GM21528 (cell line): ENCODE data around the gene SARS2.

Source experiments
- ATAC-seq: cut with Tn5 transposase; IDR thresholded peaks from one replicate; pipeline ENCODE4 v1.9.1; 2021; ENCODE audit warnings: mild to moderate bottlenecking, moderate library complexity; ENCODE audit not compliant: unreplicated experiment, low FRiP score

The SARS2 gene

DNA sequence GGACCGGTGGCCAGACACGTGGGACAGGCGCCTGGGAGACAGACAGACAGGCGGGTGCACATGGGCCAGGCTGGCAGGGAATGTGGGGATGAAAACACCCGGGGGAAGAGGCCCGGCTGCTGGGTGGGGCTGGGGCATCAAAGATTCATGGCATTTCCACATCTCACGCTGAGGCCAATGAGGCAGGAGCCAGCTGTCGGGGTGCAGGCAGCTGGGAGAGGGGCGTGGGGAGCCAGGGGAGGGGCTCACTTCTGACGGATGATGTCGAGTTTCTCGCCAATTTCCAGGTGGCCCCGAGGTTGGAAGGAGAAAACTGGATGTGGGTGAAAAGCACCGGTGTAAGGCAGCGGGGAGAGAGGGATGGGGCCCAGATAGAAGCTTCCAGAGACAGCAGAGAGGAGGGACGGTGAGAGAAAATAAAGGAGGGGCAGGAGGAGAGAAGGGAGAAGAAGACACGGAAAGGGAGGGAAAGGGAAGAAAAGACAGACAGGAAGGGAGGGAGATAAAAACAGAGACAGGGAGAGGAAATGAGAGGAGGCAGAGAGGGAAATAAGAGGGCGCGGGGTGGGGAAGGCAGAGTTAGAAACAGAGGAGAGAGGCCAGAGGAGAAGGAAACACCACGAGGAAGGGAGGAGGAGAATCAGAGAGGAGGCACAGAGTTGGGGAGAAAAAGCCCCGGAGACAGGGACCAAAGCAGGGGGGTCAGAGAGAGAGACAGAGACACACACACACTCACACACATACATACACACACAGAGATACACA is 10.5 kb downstream of the SARS2 start:
- ATAC-seq, result no peak

DNA sequence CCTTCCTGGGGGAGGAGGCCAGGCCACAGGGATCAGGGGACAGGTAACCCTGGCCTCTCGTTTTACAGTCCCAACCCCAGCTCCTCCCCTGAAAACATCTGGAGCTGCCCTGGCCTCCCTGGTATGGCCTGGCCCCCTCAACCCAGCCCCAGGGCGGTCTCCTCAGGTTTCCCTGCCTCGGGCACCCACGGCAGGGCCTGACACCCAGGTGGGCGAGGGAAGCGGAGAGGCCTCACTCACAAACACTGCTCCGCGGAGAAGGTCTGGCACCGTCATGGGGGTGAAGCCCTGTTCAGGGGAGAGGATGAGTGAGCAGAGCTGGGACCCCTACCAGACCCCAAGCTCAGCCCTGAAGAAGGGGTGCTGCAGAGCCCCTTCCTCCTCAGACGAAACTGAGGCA is 12.0 kb downstream of the SARS2 start:
- ATAC-seq, result no peak

DNA sequence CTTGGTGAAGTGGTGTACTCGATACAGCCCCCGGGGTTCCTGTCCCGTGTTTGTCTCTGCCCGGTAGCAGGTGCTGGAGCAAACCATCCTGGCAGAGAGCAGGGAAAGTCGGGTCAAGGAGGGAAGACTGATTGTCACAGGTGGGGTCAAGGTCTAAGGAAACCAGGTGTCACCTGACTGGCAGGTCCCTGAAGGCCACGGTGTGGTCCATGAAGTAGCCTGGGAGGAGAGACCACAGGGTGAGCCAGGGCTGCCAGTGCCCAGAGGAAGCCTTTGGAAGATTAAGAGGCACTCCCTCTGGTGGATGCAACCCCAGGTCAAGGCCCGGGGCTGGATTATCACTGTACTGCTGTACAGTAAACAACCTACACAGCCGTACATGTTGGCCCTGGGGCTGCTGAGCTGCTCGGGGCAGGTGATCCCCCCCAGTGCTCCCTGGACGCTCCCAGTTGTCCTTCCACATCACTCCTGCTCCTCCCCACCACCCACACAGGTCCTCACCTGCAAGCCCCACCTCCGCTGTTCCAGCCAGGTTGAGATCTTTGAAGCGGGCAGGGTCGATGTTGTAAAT is 12.6 kb downstream of the SARS2 start:
- ATAC-seq, result no peak

DNA sequence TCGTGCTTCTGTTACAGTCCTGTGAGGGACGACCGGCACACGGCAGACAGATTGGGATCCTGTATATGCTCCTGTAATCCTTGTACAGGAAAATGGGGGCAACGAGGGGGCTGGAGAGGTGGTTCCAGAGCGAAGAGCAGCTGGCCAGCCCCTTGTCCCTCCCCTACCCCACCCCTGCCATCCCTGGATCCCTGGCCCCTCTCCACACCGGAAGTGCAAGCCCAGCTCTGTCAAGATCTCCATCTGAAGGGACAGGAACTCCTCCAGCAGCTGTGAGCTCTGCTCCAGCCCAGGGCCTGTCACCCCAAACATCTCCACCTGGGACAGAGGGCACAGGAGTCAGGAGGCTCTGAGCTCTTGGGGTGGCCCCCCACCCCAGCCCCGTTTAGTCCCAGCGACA is 13.0 kb downstream of the SARS2 start:
- ATAC-seq, result no peak

DNA sequence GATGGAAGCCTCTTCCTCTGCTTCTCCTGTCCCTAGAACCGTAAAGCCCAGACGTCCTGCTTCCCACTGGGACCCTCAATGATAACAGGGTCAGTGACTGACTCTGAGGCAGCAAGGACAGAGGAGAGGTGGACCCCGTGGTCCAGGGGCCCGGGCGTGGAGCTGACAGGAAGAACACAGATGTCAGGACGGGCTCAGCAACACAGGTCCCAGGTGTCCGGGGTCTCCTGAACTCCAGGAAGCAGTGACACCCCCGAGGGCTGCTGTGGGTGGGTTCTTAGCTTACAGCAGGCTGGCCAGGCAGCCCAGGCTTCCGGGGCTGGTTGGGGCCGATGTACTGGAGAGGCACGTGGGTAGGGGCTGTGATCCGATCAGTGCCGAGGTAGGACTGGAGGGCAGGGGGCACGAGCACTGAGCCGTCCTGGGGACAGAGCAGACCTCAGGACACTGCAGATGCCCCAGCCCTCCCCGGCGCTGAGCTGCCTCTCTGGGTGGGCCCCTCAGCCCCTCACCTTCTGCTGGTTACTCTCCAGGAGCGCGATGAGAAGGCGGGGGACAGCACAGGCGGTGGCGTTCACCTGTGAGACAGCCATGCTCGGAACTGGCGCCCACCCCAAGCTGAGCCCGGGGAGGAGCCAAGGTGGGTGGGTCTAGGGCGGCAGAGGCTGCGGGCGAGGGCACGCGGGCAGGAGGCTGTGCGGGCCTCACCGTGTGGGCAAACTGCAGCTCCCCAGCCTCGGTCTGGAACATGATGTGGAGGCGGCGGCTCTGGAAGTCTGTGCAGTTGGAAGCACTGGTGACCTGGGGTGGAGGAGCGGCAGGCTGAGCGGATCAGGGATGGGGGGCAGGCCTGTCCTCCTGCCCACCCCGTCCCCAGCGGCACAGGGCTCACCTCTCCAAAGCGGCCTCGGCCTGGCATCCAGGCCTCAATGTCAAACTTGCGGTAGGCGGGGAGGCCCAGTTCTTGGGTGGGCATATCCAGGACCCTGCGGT is 14.9 kb downstream of the SARS2 start:
- no peak for ATAC-seq

DNA sequence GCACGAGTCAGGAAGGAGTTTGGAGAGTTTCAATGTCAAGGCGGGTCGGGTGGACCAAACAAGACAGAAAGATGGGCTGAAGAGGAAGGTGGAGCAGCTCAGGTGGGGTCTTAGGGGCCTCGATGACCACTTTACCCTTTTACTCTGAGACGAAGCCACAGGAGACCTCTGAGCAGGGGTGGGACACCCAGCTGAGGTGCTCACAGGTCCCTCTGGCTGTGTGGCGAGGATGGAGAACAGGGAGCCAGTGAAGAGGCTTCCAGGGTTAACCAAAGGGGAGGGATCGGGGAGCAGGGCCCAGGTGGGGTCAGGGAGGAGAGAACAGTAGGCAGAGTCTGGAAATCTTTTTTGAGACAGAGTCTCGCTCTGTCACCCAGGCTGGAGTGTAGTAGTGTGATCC is 16.6 kb downstream of the SARS2 start:
- no peak for ATAC-seq

DNA sequence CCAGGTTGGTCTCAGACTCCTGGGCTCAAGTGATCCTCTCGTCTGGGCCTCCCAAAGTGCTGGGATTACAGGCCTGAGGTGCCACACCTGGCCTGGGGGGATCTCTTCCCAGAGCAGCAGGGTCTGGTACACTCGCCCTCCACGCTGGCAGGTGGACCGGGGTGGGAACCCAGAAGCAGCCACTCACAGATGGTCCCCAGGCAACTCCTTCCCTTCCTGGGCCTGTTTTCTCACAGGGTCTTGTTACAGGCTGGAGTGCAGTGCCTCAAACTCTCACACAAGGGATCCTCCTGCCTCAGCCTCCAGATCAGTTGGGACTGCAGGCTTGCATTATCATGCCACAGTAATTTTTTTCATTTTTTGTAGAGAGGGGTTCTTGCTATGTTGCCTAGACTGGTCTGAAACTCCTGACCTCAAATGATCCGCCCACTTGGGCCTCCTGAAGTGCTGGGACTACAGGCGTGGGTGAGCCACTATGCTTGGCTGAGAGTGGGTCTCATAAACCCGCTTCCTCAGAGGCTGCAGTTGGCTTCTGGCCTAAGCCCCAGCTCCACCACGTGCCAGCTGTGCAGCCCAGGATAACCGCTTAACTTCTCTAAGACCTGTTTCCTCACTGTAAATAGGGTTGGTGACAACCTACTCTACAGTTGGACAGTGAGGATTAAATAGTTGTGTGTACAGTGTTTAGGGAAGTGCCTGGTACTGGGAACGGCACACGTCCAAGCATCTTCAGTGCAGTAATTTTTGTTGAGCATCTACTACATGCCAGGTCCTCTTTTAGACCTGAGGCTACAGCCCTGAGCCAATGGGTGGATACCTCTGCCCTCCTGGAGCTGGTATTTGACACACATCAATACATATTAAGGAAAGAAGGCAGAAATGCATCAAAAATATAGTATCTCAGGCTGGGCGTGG is 17.7 kb downstream of the SARS2 start:
- ATAC-seq, result no peak

DNA sequence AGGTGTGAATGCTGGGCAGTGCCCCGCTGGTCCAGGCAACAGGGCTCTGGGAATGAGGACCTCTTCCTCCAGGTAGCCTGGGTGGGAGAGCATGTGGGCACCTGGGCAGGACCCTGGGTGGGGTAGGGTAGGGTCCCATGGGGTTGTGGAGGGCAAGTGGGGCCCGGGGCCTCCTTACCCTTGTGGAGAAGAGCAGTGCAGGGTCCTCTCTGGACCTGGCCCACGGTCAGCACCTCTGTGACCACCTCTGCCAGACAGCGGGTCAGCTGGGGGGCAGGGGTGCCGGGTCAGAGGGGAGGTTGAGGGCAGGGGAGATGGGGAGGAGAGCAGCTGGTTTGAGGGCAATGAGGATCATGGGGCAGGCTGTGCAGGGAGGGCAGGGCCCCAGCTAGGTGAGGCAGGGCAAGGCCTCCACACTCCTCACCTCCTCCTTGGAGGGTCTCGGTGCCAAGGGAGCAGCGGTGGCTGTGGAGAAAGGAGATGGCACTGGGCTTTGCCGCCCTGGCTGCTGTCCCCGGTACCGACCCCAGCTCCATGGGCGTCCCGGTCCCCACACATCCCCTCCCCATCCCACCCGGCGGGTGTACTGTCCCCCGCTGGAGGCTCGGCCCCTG is 19.1 kb downstream of the SARS2 start:
- ATAC-seq, result no peak

DNA sequence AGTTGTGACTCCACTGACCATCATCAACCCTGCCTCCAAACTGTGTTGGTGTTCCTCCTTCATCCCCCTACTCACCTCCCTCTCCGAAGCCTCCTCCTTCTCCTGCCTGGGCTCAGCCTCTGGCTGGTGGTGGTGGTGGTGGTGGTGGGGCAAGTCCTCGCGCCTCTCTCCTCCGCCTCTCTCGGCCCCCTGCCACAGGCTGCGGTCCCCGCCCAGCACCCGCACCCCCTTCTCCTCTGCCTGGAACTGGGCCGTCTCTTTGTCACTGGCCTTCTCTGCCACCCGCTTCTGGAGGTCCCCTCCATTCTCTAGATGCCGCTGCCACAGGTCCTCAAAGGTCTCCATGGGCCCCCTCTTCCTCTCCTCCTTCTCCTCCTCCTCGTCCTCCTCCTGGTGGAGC is 20.1 kb downstream of the SARS2 start:
- no peak for ATAC-seq

- ATAC-seq, result no peak
Measured at GRCh38 chr19:38908911-38909310, 21.7 kb downstream of the SARS2 start.

DNA sequence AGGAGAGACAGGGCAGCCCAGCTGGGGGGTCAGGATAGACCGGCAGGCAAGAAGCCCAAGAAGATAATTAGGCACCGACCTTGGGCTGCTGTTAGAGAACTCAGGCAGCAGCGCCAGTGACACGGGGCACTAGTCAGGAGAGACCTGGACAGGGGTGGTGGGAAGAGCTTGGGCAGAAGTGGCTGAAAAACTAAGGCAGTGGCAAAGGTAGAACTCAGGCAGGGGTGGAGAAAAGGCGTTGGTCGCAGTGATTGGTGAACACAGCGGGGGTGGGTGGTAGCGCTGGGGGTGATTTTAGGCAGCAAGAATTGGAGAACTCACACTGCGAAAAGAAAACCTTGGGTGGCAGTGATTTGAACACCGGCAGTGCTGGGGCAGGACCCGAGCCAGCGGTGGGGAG is 22.9 kb downstream of the SARS2 start:
- no peak for ATAC-seq

DNA sequence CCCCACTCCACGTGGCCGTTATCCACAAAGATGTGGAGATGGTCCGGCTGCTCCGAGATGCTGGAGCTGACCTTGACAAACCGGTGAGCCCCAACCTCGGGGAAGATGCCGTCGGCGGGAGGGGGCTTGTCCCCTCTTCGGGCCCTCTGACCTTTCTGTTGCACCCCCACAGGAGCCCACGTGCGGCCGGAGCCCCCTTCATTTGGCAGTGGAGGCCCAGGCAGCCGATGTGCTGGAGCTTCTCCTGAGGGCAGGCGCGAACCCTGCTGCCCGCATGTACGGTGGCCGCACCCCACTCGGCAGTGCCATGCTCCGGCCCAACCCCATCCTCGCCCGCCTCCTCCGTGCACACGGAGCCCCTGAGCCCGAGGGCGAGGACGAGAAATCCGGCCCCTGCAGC is 23.3 kb downstream of the SARS2 start:
- no peak for ATAC-seq

DNA sequence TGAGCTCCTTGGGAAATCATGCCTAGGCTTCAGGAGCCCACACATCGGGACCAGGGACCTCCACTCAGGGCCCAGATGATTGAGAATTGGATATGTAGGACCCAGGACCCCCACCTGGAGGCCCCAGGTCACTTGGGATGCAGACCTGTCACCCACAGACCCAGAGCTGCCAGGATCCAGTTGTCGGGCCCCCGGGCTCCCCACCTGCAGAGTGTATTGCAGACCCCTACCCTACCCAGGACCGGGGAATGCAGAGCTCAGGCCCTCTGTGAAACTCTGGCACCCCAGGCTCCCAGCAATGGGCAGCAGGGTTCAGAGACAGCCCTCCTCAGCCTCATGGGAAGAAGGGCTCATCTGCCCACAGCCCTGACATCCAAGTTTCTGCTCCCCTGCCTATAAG is 24.9 kb downstream of the SARS2 start:
- ATAC-seq, result no peak

DNA sequence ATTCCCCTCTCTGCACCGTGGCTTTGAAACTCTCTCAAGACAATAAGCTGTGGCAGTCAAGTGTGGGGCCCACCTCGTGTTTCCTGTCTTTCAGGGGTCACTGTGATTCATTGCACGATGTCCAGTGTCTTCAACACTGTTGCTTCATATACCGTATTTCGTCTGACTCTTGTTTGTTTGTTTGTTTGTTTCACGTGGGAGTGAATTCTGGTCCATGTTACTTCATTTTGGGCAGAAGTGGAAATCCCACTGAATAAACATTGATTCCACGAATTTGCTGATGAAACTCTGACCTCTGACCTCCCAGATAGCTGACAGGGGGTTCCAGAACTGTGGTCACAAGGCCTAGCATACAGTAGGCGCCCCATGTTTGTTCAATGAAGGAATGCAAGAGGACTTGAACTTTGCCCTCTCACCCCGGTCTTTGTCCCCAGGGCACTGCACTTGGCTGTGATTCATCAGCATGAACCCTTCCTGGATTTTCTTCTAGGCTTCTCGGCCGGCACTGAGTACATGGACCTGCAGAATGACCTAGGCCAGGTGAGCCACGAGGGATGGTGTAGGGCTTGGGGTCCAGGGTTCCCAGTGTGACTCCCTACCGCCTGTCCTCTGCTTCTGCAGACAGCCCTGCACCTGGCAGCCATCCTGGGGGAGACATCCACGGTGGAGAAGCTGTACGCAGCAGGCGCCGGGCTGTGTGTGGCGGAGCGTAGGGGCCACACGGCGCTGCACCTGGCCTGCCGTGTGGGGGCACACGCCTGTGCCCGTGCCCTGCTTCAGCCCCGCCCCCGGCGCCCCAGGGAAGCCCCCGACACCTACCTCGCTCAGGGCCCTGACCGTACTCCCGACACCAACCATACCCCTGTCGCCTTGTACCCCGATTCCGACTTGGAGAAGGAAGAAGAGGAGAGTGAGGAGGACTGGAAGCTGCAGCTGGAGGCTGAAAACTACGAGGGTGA is 25.7 kb downstream of the SARS2 start:
- no peak for ATAC-seq

DNA sequence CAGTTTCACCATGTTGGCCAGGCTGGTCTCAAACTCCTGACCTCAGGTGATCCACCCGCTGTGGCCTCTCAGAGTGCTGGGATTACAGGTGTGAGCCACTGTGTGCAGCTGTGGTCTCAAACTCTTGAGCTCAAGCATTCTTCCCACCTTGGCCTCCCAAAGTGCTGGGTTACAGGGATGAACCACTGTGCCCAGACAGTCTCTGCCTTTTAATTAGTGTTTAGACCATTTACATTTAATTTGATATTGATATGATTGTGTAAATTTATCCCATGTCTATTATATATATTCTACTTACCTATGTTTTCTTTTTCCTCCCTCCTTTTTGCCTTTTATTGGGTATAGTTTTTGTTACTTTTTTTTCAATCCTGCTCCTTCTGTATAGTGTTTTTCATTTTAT is 28.9 kb downstream of the SARS2 start:
- ATAC-seq, result no peak

DNA sequence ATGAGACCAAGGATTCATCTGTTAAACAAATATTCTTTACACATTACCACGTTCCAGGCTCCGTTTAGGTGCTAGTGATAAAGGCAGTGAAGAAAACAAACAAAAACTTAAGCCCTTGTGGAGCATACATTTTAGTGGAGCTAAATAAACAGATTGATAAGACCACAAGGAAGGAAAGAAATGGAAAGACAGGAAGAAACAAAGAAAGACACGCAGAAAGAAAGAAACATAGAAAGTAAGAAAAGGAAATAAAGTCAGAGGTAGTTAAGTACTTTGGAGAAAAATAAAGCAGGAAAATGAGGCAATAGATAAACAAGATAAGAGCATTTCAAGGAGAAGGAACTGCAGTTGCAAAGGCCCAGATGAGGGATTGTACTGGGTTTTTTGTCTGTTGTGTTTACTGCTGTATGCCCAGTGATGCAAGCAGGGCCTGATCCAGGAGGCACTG is 29.8 kb downstream of the SARS2 start:
- no peak for ATAC-seq

DNA sequence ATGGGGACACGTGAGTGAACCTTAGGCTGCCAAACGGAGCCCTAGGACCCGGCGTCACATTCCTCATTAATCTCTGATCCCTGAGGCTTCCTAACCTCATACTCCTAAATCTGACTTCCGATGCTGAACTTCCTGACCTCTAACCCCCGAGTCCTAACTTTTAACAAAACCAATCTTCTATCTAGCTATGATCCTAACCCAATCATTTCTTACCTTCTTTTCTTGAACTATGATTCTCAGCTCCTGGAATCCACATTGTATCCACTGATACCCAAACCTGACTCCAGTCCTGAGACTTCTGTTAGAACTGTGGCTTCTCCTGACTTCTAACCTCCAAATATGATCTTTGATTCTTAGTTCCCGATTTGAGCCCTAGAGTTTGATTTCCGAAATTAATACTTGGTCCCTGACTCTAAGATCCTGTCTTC is 30.3 kb downstream of the SARS2 start:
- no peak for ATAC-seq

DNA sequence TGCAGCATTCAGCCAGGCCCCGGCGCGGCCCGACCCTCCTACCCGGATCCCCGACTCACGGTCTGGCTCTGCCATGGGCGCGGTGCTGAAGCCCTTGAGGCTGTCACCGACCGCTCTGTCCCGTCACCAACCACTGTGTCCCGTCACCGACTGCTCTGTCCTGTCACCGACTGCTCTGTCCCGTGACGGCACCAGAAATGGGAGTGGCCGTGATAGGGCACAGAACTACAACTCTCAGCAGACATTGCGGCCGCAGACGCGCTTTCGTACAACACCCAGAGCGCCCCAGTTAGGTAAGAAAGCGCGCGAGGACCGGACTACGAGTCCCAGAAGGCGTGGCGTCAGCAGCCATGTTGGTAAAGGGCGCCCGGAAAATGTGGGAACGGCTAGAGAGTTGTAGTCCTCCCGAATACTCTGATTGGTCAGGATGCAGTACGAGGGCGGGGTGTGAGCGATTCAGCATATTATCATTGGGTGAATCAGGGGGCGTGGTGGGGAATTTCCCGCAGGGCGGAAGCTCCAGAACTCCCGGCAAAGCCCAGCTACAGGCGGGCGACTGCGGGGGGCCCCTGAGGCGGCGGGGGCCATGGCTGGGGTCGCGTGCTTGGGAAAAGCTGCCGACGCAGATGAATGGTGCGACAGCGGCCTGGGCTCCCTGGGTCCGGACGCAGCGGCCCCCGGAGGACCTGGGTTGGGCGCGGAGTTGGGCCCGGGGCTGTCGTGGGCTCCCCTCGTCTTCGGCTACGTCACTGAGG is 30.9 kb downstream of the SARS2 start, which contains the start of the genes NFKBIB and SIRT2:
Gene NFKBIB, plus strand, starts transcription at position 523 of the 755 bp plus-strand sequence. Its CDS starts 64 bp downstream, at position 587.
Gene SIRT2, minus strand, starts transcription at position 172 of the 755 bp plus-strand sequence. Its CDS starts 97 bp downstream, at position 75.
- ATAC-seq, result peak; percentile 89
